Progenitor cell of endocrine pancreas (in vitro differentiated cells): ENCODE results near the gene SYT13. TPM values are rescaled to one million over a fixed set of nuclear protein-coding genes. Genes with fewer than 3 reads are reported as not detected.

ENCODE experiments used
- DNase-seq: peaks from one replicate; pipeline ENCODE4 v3.0.0; 2021; ENCODE audit warnings: low spot score; ENCODE audit not compliant: unreplicated experiment
- H3K27ac Mint-ChIP-seq: 2 replicates; pipeline ENCODE4 v1.8.0; 2021; ENCODE audit warnings: mild to moderate bottlenecking, moderate library complexity, mixed read lengths
- H3K27me3 Mint-ChIP-seq: 2 replicates; pipeline ENCODE4 v1.8.0; 2021; ENCODE audit warnings: mixed read lengths
- H3K36me3 Mint-ChIP-seq: 2 replicates; pipeline ENCODE4 v1.8.0; 2022; ENCODE audit warnings: mixed read lengths; ENCODE audit not compliant: insufficient read depth
- H3K4me1 Mint-ChIP-seq: 2 replicates; pipeline ENCODE4 v1.8.0; 2021; ENCODE audit warnings: low read depth, mixed read lengths
- H3K4me3 Mint-ChIP-seq: 2 replicates; pipeline ENCODE4 v1.8.0; 2021; ENCODE audit warnings: low read depth, mild to moderate bottlenecking, moderate library complexity, mixed read lengths
- H3K9me3 Mint-ChIP-seq: 2 replicates; pipeline ENCODE4 v1.8.0; 2021; ENCODE audit warnings: low read depth, mixed read lengths
- total RNA-seq: library from RNA; stranded (reverse); gene quantifications from 2 replicates; pipeline ENCODE4 v1.2.1, GENCODE V29; 2021
- TF ChIP-seq, protein P1 (sequence below): fragments of 200-600 bp; sonication (generic); IDR thresholded peaks from one replicate; pipeline ENCODE4 v1.5.0; 2021; ENCODE audit warnings: antibody characterized with exemption, mild to moderate bottlenecking; ENCODE audit not compliant: unreplicated experiment

SYT13 gene
- total RNA-seq, 1 donor from 2014 or later: 24.5 TPM

DNA sequence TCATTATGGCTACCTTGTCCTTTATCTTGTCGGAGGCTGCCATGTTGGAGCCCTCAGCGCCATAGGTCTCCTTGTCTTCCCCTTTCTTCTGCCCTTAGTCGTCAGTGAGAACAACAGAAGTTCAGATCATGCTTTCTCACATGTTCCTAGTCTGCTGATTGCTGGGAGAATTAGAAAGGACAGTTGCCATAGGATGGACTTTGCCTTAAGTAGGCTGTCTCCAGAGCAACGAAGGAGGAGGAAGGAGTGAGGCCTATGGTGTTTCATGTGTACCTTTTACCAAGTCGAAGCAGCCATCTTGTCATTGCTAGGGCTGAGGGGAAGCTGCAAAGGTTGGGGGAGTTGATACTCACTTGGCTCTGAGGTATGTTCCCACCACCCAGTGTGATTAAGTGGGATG, 62.6 kb downstream of the SYT13 start:
- H3K27ac Mint-ChIP-seq: no peak overlapping the region
- no peaks in the 10 kb centered on the region for H3K9me3 Mint-ChIP-seq
- H3K27me3 Mint-ChIP-seq: no peaks in the 10 kb centered on the region
- no peak for DNase-seq
- H3K4me1 Mint-ChIP-seq: no peaks in the 10 kb centered on the region
- TF ChIP-seq, protein P1, sequence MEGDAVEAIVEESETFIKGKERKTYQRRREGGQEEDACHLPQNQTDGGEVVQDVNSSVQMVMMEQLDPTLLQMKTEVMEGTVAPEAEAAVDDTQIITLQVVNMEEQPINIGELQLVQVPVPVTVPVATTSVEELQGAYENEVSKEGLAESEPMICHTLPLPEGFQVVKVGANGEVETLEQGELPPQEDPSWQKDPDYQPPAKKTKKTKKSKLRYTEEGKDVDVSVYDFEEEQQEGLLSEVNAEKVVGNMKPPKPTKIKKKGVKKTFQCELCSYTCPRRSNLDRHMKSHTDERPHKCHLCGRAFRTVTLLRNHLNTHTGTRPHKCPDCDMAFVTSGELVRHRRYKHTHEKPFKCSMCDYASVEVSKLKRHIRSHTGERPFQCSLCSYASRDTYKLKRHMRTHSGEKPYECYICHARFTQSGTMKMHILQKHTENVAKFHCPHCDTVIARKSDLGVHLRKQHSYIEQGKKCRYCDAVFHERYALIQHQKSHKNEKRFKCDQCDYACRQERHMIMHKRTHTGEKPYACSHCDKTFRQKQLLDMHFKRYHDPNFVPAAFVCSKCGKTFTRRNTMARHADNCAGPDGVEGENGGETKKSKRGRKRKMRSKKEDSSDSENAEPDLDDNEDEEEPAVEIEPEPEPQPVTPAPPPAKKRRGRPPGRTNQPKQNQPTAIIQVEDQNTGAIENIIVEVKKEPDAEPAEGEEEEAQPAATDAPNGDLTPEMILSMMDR: no peak
- no peak overlapping the region for H3K4me3 Mint-ChIP-seq
- H3K36me3 Mint-ChIP-seq: peaks cover 31% of the 10 kb centered on the region

DNA sequence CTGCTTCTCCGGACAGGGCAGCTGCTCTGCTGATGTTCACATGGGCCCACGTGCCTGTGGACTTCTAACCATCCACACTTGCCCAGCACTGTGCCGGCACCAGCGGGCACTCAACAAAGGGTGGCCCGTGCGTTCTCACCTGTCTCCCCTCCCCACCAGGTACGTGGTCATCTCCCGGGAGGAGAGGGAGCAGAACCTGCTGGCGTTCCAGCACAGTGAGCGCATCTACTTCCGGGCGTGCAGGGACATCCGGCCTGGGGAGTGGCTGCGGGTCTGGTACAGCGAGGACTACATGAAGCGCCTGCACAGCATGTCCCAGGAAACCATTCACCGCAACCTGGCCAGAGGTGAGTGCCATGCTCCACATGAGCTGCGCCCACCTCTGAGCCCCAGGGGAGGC, 66.7 kb downstream of the SYT13 start:
- DNase-seq: no peak
- Mint-ChIP-seq H3K9me3 (no peaks in the 10 kb centered on the region), H3K27ac (no peak overlapping the region), H3K4me3 (no peak overlapping the region), H3K4me1 (no peaks in the 10 kb centered on the region), H3K36me3 (peaks cover 16% of the 10 kb centered on the region), H3K27me3 (no peaks in the 10 kb centered on the region)
- TF ChIP-seq, protein P1: no peak

- no peak for DNase-seq
- Mint-ChIP-seq H3K9me3 (no peaks in the 10 kb centered on the region), H3K27me3 (no peaks in the 10 kb centered on the region), H3K4me1 (no peaks in the 10 kb centered on the region), H3K36me3 (peaks cover 11% of the 10 kb centered on the region), H3K27ac (no peak overlapping the region), H3K4me3 (no peak overlapping the region)
- TF ChIP-seq, protein P1: no peak
Observed at GRCh38 chr11:45218705-45219104, 67.4 kb downstream of the SYT13 start.

- Mint-ChIP-seq H3K27me3 (no peaks in the 10 kb centered on the region), H3K4me3 (no peak overlapping the region), H3K36me3 (peaks cover 14% of the 10 kb centered on the region), H3K4me1 (no peaks in the 10 kb centered on the region), H3K9me3 (no peaks in the 10 kb centered on the region), H3K27ac (no peak overlapping the region)
- DNase-seq: no peak
- TF ChIP-seq, protein P1: no peak
Observed at GRCh38 chr11:45217991-45218390, 68.2 kb downstream of the SYT13 start.

- H3K27me3 Mint-ChIP-seq: no peaks in the 10 kb centered on the region
- H3K36me3 Mint-ChIP-seq: peaks cover 11% of the 10 kb centered on the region
- no peaks in the 10 kb centered on the region for H3K9me3 Mint-ChIP-seq
- DNase-seq: no peak
- TF ChIP-seq, protein P1: no peak
- no peak overlapping the region for H3K4me3 Mint-ChIP-seq
- no peak overlapping the region for H3K27ac Mint-ChIP-seq
- H3K4me1 Mint-ChIP-seq: no peaks in the 10 kb centered on the region
Observed at GRCh38 chr11:45216901-45217300, 69.2 kb downstream of the SYT13 start.

GRCh38 chr11:45216031-45216430, 70.1 kb downstream of the SYT13 start:
- Mint-ChIP-seq H3K27me3 (no peaks in the 10 kb centered on the region), H3K36me3 (peaks cover 7% of the 10 kb centered on the region), H3K4me3 (no peak overlapping the region), H3K27ac (no peak overlapping the region), H3K4me1 (no peaks in the 10 kb centered on the region), H3K9me3 (no peaks in the 10 kb centered on the region)
- TF ChIP-seq, protein P1: no peak
- no peak for DNase-seq
